GM15510 (cell line): ENCODE data around the gene OOSP3.

Experiments used
- POLR2A ChIP-seq: IDR thresholded peaks from 3 replicates; pipeline ENCODE4 v1.6.1; 2011; ENCODE audit warnings: borderline replicate concordance; ENCODE audit not compliant: insufficient read length; ENCODE audit errors: extremely low read depth

OOSP3 gene

GRCh38 chr11:59866836-59867235, 11.7 kb upstream of the OOSP3 start:
- no peak for TF ChIP-seq POLR2A

- TF ChIP-seq POLR2A = no peak
These were observed 10.6 kb upstream of the OOSP3 start for GRCh38 chr11:59867946-59868345.

DNA sequence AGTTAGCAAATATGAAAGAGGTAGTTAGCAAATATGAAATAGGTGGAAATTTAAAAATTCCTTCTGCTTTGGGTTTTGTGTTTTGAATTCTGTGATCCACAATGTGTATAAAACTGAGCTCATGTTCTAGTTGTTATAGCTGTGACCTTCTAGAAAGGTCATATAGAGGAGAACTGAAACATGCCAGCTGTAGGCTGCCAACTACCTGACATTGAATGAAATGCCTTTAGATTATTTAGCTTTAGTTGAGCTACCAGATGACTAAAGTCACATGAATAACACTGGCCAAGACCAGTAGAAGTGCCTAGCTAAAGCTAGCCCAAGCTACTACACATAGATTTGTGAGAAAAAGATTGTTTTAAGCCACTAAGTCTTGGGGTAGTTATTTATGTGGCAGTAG, 6.5 kb upstream of the OOSP3 start:
- no peak for TF ChIP-seq POLR2A

DNA sequence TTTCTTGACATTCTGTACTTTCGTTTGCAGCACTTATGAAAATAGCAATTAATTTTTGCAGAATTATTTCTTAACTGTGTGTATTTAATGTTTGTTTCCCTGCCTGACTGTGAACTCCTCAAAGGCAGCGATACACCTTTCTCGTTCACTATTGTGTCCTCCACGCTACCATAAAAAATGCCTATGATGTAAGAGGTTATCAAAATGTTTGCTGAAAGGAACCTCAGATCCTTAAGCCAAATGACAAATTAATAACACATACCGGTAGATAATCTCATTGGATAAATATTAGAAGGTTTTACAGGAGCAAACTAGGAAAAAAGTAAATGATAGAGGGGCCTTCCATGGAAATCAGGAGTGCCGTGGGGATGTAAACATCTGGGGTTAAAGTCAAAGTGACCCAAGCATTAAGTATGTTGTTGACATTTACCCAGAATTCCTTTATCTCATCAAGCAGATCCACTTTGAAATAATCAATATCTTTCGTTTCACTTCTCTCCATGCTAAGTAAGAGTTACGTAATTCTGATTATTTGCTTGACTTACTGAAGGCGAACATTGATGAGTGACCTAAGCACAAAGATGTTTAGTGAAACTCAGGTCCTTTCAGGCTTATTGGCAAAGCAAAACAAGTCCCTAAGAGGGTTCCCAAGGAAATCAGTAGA, 2.6 kb upstream of the OOSP3 start:
- TF ChIP-seq POLR2A = no peak

GRCh38 chr11:59877325-59877724, 1.3 kb upstream of the OOSP3 start:
- TF ChIP-seq POLR2A = no peak

DNA sequence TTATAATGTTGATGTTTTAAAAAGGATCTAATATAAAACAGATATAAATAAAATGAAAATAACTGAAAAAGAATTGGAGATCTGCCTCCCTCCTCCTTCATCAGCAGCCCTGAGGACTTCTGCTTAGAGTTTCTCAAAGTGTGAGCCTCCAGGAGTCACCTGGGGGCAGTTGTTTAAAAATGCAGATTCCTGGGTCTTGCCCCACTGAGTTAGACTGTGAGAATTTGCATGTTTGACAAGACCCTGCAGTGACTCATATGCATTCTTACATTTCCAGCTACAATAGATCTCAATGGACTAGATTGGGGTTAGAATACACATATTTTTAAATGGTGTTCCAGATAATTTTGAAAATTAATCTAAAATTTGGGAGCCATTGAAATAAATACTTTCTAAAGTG, 798 bp upstream of the OOSP3 start:
- no peak for TF ChIP-seq POLR2A

DNA sequence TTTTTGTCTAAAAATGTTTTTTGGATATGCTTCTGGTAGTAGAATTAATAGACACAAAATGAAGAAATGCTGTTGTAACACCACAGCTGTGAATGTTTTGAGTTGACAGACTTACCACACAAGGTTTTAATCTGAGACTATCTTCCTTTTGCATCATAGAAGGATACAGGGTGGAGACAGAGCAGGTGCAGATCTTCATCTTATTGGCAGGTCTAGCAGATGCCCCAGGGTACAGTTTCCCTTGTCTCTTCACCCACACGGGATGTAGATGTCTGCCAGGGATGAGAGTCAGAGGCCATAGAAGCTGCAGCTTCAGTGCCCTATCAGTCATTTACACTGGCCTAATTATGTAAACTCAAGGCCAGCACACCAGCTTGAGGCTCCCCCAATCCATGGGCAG, 985 bp downstream of the OOSP3 start:
- no peak for TF ChIP-seq POLR2A

GRCh38 chr11:59883597-59883996, 5.0 kb downstream of the OOSP3 start:
- TF ChIP-seq POLR2A = no peak

DNA sequence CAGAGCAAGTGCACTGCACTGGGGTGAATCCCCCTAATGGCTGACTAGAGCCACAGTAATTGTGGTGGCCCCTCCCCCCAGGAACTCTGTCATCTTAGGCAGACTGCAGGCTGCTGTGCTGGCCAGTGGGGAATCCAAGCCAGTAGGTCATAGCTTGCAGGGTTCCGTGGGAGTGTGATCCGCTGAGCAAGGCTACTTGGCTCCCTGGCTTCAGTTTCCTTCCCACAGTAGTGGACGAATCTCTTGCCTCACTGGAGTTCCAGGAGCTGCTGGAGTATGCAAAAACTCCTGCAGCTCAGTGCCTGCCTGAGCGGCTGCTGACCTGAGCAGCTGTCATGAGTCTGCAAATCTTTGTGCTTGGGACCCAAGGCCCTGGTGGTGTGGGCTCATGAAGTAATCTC, 13.2 kb downstream of the OOSP3 start:
- no peak for TF ChIP-seq POLR2A

GRCh38 chr11:59894616-59895015, 16.0 kb downstream of the OOSP3 start:
- no peak for TF ChIP-seq POLR2A

GRCh38 chr11:59898046-59898445, 19.5 kb downstream of the OOSP3 start:
- TF ChIP-seq POLR2A = no peak

DNA sequence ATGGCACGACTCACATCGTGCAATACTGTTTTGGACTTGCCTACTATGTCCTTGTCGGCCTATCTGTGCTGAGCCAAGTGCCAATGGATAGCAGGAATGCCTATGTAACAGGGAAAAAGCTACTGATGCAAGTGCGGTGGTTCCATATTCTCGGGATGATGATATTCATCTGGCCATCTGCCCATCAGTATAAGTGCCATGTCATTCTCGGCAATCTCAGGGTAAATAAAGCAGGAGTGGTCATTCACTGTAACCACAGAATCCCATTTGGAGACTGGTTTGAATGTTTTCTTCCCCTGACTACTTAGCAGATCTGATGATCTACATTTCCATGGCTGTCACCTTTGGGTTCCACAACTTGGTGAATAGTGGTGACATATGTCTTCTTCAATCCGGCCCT, 20.1 kb downstream of the OOSP3 start:
- TF ChIP-seq POLR2A = no peak

- no peak for TF ChIP-seq POLR2A
These were observed 20.9 kb downstream of the OOSP3 start for GRCh38 chr11:59899532-59899931.

GRCh38 chr11:59900366-59901126, 22.0 kb downstream of the OOSP3 start:
- TF ChIP-seq POLR2A = no peak

DNA sequence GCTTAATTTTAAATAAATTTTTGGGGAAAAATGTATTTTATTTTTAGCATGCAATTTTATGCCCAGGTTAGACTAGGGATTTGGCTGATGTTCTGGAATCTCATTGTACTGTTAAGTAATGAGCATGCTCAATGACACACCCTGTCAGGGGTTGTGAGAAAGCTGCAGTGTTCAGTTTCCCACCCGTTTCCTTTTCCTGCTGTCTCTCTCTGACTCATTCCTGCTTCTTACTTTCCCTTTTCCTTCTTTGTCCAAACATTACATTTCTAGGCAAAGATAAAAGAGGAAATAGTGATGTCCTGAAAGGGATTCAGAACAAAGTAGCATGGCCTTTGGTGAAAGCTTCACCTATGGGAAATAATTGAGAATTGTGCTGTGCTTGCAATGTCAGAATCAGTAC, 22.7 kb downstream of the OOSP3 start:
- TF ChIP-seq POLR2A = no peak

GRCh38 chr11:59918480-59918879, 39.9 kb downstream of the OOSP3 start:
- no peak for TF ChIP-seq POLR2A
